ENCODE measurements around the gene ADAD2.

Gene ADAD2

GRCh38 chr16:84190731-84191388, at the start of gene ADAD2:
Gene ADAD2, plus strand, starts transcription at chr16:84191157. Its CDS starts 74 bp downstream, at chr16:84191231.
- no peak for TF ChIP-seq CTCF (IDR thresholded peaks at IDR 0.05; ENCODE audit: insufficient read depth, low read depth, low read length, missing control alignments)
- DNase-seq (ENCODE audit: low read depth): no peak
- H3K4me3 ChIP-seq (ENCODE audit: low read depth, low read length): no peak within 1 kb of the TSS

GRCh38 chr16:84143081-84143480, 47.9 kb upstream of the ADAD2 start:
- no peak for TF ChIP-seq CTCF (IDR thresholded peaks at IDR 0.05; ENCODE audit: insufficient read depth, low read depth, low read length, missing control alignments)
- no peak for DNase-seq (ENCODE audit: low read depth)
- no peak overlapping the region for H3K4me3 ChIP-seq (ENCODE audit: low read depth, low read length)

GRCh38 chr16:84143784-84144199, 47.2 kb upstream of the ADAD2 start:
- no peak for TF ChIP-seq CTCF (IDR thresholded peaks at IDR 0.05; ENCODE audit: insufficient read depth, low read depth, low read length, missing control alignments)
- DNase-seq (ENCODE audit: low read depth): peak; percentile 30
- peak overlapping the region; percentile 64 for H3K4me3 ChIP-seq (ENCODE audit: low read depth, low read length)

DNA sequence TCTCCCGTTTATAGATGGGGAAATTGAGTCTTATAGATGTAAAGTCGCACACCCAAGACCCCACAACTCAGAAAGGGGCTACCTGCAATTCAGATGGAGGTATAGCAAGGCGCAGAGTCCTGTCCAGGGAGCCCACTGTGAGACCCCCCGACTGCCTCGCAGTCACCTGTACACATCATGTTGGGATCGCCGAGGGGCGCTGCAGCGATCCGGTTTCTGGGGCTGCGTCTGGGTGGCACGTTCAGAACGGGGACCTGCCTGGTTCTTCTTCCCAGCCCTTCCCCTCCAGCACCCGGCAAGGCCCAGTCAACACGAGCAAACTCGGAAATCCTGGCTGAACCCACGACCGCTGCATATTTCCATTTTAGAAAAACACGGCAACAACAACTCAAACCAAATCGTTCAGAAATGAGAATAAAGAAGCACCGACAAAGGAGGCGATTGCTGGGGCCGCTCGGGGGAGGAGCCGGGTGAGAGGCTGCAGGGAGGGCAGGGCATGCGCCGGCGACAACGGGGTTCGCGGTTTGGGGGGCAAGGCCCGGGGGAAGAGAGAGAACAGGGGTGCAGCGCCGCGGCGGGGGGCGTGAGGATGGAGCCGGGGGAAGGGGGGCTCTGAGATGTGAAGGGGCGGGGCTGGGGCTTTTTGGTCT, 46.6 kb upstream of the ADAD2 start:
- peak; percentile 36 for DNase-seq (ENCODE audit: low read depth)
- H3K4me3 ChIP-seq (ENCODE audit: low read depth, low read length): peak overlapping the region; percentile 64
- no peak for TF ChIP-seq CTCF (IDR thresholded peaks at IDR 0.05; ENCODE audit: insufficient read depth, low read depth, low read length, missing control alignments)

DNA sequence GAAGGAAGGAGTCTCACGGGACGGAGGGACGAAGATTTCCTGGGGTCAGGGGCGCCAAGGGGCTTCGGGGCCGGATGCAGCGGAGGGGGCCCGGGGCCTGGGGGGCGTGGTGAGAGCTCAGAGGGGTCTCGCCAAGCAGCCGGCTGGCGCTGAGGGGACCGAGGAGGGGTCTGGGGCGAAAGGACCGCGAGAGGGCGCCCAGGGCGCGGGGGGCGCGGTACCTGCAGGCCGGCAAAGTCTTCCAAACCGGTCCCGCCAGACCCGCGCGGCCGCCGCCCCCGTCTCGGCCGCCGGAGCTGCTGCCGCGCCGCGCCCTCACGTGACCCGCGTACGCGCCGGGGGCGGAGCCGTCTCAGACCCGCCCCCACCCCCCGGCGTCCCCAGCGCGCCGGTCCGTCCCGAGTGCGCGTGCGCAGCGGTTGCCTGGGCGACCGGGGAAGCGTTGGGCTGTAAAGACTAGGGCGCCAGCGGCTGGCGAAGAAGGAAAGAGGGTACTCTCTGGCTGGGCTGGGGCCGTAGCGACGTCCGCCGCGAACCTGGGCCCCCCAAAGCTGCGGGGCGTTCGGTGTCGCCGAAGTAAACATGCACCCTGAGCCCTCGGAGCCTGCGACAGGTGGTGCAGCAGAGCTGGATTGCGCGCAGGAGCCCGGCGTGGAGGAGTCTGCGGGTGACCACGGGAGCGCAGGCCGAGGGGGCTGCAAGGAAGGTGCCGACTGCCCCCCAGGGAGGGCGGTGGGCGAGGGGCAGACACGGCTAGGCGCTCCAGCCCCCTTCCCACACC, 45.9 kb upstream of the ADAD2 start, which contains the start of the genes DNAAF1 and HSDL1:
Gene DNAAF1, plus strand, starts transcription at position 450 of the 781 bp plus-strand sequence. Its CDS starts 133 bp downstream, at position 583.
Gene HSDL1, minus strand, starts transcription at position 319 of the 781 bp plus-strand sequence. CDS start 13,856 bp downstream, outside the sequence.
- H3K4me3 ChIP-seq (ENCODE audit: low read depth, low read length): peak within 1 kb of the TSS; percentile 64
- peak; percentile 93 for DNase-seq (ENCODE audit: low read depth)
- peak; percentile 9 for TF ChIP-seq CTCF (IDR thresholded peaks at IDR 0.05; ENCODE audit: insufficient read depth, low read depth, low read length, missing control alignments)

- H3K4me3 ChIP-seq (ENCODE audit: low read depth, low read length): no peak overlapping the region
- DNase-seq (ENCODE audit: low read depth): no peak
- no peak for TF ChIP-seq CTCF (IDR thresholded peaks at IDR 0.05; ENCODE audit: insufficient read depth, low read depth, low read length, missing control alignments)
These were observed 40.0 kb upstream of the ADAD2 start for GRCh38 chr16:84150926-84151325.

Measured in GM12865 (cell line).